HepG2 (cell line): ENCODE measurements around the gene STOM. TPM values are rescaled to one million over a fixed set of nuclear protein-coding genes. Genes with fewer than 3 reads are reported as not detected.

ENCODE experiments used
- AKNA ChIP-seq: sonication (generic); formaldehyde crosslinking; IDR thresholded peaks from 2 replicates; pipeline ENCODE4 v1.4.0; 2020; ENCODE audit warnings: missing genetic modification reagents, borderline replicate concordance
- BRCA1 ChIP-seq: sonication (generic); formaldehyde crosslinking; IDR thresholded peaks from 2 replicates; pipeline ENCODE4 v1.4.0; 2020; ENCODE audit warnings: missing genetic modification reagents
- CSRNP1 ChIP-seq: sonication (generic); formaldehyde crosslinking; IDR thresholded peaks from 2 replicates; pipeline ENCODE4 v1.8.1; 2023; ENCODE audit warnings: mild to moderate bottlenecking, missing genetic modification reagents
- ETV5 ChIP-seq: IDR thresholded peaks from 2 replicates; pipeline ENCODE4 v1.6.1; 2018; ENCODE audit warnings: missing biosample characterization, missing genetic modification reagents, inconsistent platforms, borderline replicate concordance
- FOXK1 ChIP-seq: sonication (generic); formaldehyde crosslinking; IDR thresholded peaks from 2 replicates; pipeline ENCODE4 v1.4.0; 2020; ENCODE audit warnings: low read depth, missing genetic modification reagents, borderline replicate concordance
- GTF3A ChIP-seq: sonication (generic); formaldehyde crosslinking; conservative IDR thresholded peaks from 2 replicates; pipeline ENCODE4 v1.4.0; 2020; ENCODE audit warnings: mild to moderate bottlenecking, missing genetic modification reagents
- IRF2 ChIP-seq: IDR thresholded peaks from 2 replicates; pipeline ENCODE4 v1.6.1; 2018; ENCODE audit warnings: missing genetic modification reagents, missing compliant biosample characterization
- TFE3 ChIP-seq: IDR thresholded peaks from 2 replicates; pipeline ENCODE4 v1.6.1; 2016
- ZGPAT ChIP-seq: IDR thresholded peaks from 2 replicates; pipeline ENCODE4 v1.6.1; 2016; ENCODE audit warnings: mild to moderate bottlenecking
- ZNF17 ChIP-seq: sonication (generic); formaldehyde crosslinking; IDR thresholded peaks from 2 replicates; pipeline ENCODE4 v1.5.0; 2020; ENCODE audit warnings: mild to moderate bottlenecking, missing genetic modification reagents
- ZNF205 ChIP-seq: IDR thresholded peaks from 2 replicates; pipeline ENCODE4 v1.6.1; 2018; ENCODE audit warnings: missing biosample characterization, missing genetic modification reagents
- ZNF383 ChIP-seq: sonication (generic); formaldehyde crosslinking; IDR thresholded peaks from 2 replicates; pipeline ENCODE4 v1.4.0; 2020; ENCODE audit warnings: missing genetic modification reagents, mild to moderate bottlenecking, borderline replicate concordance
- ZNF468 ChIP-seq: sonication (generic); formaldehyde crosslinking; IDR thresholded peaks from 2 replicates; pipeline ENCODE4 v1.8.0; 2022; ENCODE audit warnings: mild to moderate bottlenecking, moderate library complexity, missing genetic modification reagents
- ZNF597 ChIP-seq: sonication (generic); formaldehyde crosslinking; IDR thresholded peaks from 2 replicates; pipeline ENCODE4 v1.5.0; 2020; ENCODE audit warnings: missing genetic modification reagents
- ZNF75D ChIP-seq: sonication (generic); formaldehyde crosslinking; IDR thresholded peaks from 2 replicates; pipeline ENCODE4 v1.8.1; 2023; ENCODE audit warnings: missing genetic modification reagents, mild to moderate bottlenecking, borderline replicate concordance
- polyA plus RNA-seq, 8 experiments: library from polyadenylated mRNA; depleted of rRNA in 3 of 8; stranded (reverse) in 7 of 8; unstranded in 1 of 8; fragments of >200 nt; fragmentation: Illumina TruSeq in 4 of 8; extraction: Trizol in 4 of 8; gene quantifications; 2 replicates each; pipeline versions ENCODE4 v1.2.1 to v1.2.3, GENCODE V29; 2011 to 2016; ENCODE audit warnings: low read depth in 4 of 8, missing spikeins in 1 of 8, mixed read lengths in 1 of 8; ENCODE audit not compliant: insufficient read depth in 1 of 8
- total RNA-seq, 5 experiments: library from RNA; depleted of rRNA; stranded (reverse); fragments of >200 nt; fragmentation: Illumina TruSeq; extraction: Trizol; gene quantifications; 2 replicates each; pipeline ENCODE4 v1.2.3, GENCODE V29; 2016; ENCODE audit warnings: low read depth in 1 of 5

The STOM gene
- total and polyA plus RNA-seq, 2 of the 13 experiments (the other 11 are each of a cell fraction or from before 2014, with no cell fraction given): 43.6 to 165 TPM

GRCh38 chr9:121298016-121298538 lies 72.0 kb downstream of the STOM start (continued):
- TF ChIP-seq AKNA (CRISPR knock-in tag) (no peak), IRF2 (no peak), CSRNP1 (CRISPR knock-in tag) (no peak), ZNF17 (CRISPR knock-in tag) (no peak), TFE3 (CRISPR knock-in tag) (0 out of 2 replicates have a peak, but pooled peaks have one; percentile 18), ZNF468 (CRISPR knock-in tag) (no peak), FOXK1 (CRISPR knock-in tag) (no peak), ZNF205 (CRISPR knock-in tag) (no peak), ETV5 (peak; percentile 53), ZNF75D (no peak), ZNF383 (CRISPR knock-in tag) (no peak), GTF3A (no peak), ZGPAT (CRISPR knock-in tag) (no peak), ZNF597 (CRISPR knock-in tag) (no peak), BRCA1 (no peak)
